Right lobe of liver (tissue), 6 donors: ENCODE data around the gene RFESD. TPM values are rescaled to one million over a fixed set of nuclear protein-coding genes. Genes with fewer than 3 reads are reported as not detected.

Experiments
- ATAC-seq, 4 donors: fragments of 200-7000 bp; cut with Tn5 transposase; one replicate each; pipeline ENCODE4 v1.9.1; 2020; ENCODE audit warnings: mild to moderate bottlenecking in 4 of 4, moderate library complexity in 4 of 4
- DNase-seq, 3 donors: peaks; one replicate each; pipeline ENCODE4 v3.0.0-alpha.2; 2020
- H3K27ac ChIP-seq, 3 donors: fragments of 200-600 bp; one replicate each; pipeline ENCODE4 v1.8.0; 2022
- H3K27me3 ChIP-seq, 2 donors: fragments of 200-600 bp; one replicate each; pipeline ENCODE4 v1.8.0; 2022
- H3K36me3 ChIP-seq, 4 donors: fragments of 200-600 bp; sonication (generic) in 1 of 4; one replicate each; pipeline versions ENCODE4 v1.5.1 to v1.8.0; 2017 to 2022; ENCODE audit warnings: control low read depth in 1 of 4
- H3K4me1 ChIP-seq, 4 donors: fragments of 200-600 bp; sonication (generic) in 1 of 4; one replicate each; pipeline versions ENCODE4 v1.5.1 to v1.8.0; 2017 to 2022; ENCODE audit warnings: control low read depth in 1 of 4
- H3K4me3 ChIP-seq, 3 donors: fragments of 200-600 bp; one replicate each; pipeline ENCODE4 v1.8.0; 2022
- H3K9me3 ChIP-seq, 4 donors: fragments of 200-600 bp; sonication (generic) in 1 of 4; one replicate each; pipeline versions ENCODE4 v1.5.1 to v1.8.0; 2017 to 2022; ENCODE audit warnings: control low read depth in 1 of 4
- POLR2A ChIP-seq: fragments of 450-650 bp; IDR thresholded peaks from one replicate; pipeline ENCODE4 v1.6.1; 2017; ENCODE audit warnings: antibody characterized with exemption, mild to moderate bottlenecking
- WGBS: methylation state at CpG from one replicate; pipeline ENCODE4 v1.1.6; 2018; ENCODE audit warnings: low coverage, low lambda C conversion rate; ENCODE audit not compliant: insufficient coverage; ENCODE audit errors: missing lambda C conversion rate; 5-methylcytosine and 5-hydroxymethylcytosine counted together
- intact Hi-C, 2 donors: fragments of 100-400 bp; cut with DNase I; formaldehyde crosslinking; loops; one replicate each; pipeline versions ENCODE4 v1.11.2 to v1.14.1; 2022
- total RNA-seq, 6 experiments: library from RNA; depleted of rRNA in 2 of 6; stranded (reverse); fragments of >200 nt in 2 of 6; fragmentation: NEBNext Ultra II Directional in 3 of 6; extraction: Animal tissue kit (Norgen Biotek cat#: 25700) in 3 of 6; gene quantifications; one replicate each; pipeline versions ENCODE4 v1.1.0 to v1.2.4, GENCODE V29; 2016 to 2023
- TF ChIP-seq, protein P1 (sequence below), 4 donors: fragments of 200-600 bp in 3 of 4; fragments of 450-650 bp in 1 of 4; IDR thresholded peaks; one replicate each; pipeline versions ENCODE4 v1.5.1 to v1.8.0; 2016 to 2022; ENCODE audit warnings: antibody characterized with exemption in 4 of 4, mild to moderate bottlenecking in 2 of 4
- donor health status: DM: no; HTN: yes; CAD: no.
- donor health status: DM: no; HTN: no; CAD: no.
- donor health status: DM: no; HTN: no; CAD: no.
- donor health status: DM: no; HTN: yes; CAD: no.
- donor health status: DM: no; HTN: yes; CAD: no.

The RFESD gene
- total RNA-seq, 6 experiments from 2014 or later, result 0.56 to 2.2 (median 1.6) TPM

DNA sequence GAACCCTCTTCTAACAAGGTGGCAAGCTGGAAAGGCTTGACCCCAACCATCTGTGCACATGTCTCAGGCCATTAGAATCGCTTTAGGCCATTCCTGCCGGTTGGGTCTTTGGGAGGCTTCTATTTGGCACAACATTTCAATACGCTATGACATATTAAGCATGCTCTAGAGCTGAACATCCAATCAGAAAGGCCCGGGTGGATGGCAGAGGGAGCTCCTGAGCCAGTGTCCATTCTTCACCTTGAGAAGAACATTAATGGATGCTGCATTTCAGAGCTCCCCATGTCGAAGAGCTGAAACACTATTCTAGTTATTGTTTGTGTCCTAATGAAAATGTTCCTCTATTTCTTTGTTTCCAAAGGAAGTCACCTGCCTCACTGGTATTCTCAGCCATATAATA, 23.4 kb downstream of the RFESD start:
- intact Hi-C loops, result loop anchor here in 1 of 2 donors (10.0 kb wide), 1 partner anchor 175 kb away; no protein-coding TSS in a partner anchor
- no peak overlapping the region for H3K4me3 ChIP-seq
- peak overlapping the region in 1 of 3 donors; percentile 34 for H3K27ac ChIP-seq
- DNase-seq, result no peak
- H3K36me3 ChIP-seq, result no peaks in the 10 kb centered on the region
- no peaks in the 10 kb centered on the region for H3K27me3 ChIP-seq
- H3K4me1 ChIP-seq, result peaks cover 0 to 11% (median 0%) of the 10 kb centered on the region in 4 donors
- no peaks in the 10 kb centered on the region for H3K9me3 ChIP-seq
- 90% methylated on average over 4 of the region's 5 CpGs for WGBS
- TF ChIP-seq, protein P1, sequence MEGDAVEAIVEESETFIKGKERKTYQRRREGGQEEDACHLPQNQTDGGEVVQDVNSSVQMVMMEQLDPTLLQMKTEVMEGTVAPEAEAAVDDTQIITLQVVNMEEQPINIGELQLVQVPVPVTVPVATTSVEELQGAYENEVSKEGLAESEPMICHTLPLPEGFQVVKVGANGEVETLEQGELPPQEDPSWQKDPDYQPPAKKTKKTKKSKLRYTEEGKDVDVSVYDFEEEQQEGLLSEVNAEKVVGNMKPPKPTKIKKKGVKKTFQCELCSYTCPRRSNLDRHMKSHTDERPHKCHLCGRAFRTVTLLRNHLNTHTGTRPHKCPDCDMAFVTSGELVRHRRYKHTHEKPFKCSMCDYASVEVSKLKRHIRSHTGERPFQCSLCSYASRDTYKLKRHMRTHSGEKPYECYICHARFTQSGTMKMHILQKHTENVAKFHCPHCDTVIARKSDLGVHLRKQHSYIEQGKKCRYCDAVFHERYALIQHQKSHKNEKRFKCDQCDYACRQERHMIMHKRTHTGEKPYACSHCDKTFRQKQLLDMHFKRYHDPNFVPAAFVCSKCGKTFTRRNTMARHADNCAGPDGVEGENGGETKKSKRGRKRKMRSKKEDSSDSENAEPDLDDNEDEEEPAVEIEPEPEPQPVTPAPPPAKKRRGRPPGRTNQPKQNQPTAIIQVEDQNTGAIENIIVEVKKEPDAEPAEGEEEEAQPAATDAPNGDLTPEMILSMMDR (IDR thresholded peaks at IDR 0.05), result no peak
- TF ChIP-seq POLR2A, result no peak
- no peak for ATAC-seq

DNA sequence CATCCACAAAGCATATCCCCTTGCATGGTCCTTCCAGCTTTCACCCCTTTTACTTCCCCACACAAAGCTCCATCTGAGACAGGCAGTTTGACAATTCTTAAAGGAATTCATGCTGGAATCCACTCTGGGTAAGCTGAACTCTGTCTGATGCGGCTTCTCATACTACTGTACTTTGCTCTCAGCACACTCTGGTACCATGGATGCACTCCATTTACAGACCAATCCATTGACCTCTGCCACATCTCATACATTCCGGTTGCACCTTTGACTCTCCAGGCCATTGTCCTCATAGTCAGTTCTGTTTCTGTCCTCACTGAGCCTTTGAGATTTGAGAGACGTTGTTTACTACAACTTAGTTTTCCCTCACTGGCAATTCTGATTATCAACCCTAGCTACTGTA, 24.0 kb downstream of the RFESD start:
- H3K27ac ChIP-seq, result no peak overlapping the region
- H3K4me1 ChIP-seq, result peaks cover 0 to 11% (median 0%) of the 10 kb centered on the region in 4 donors
- peak; percentile 46 to 68 (median 56) for ATAC-seq
- no peaks in the 10 kb centered on the region for H3K27me3 ChIP-seq
- DNase-seq, result no peak
- intact Hi-C loops, result no loop called here
- H3K4me3 ChIP-seq, result no peak overlapping the region
- no peaks in the 10 kb centered on the region for H3K36me3 ChIP-seq
- TF ChIP-seq, protein P1 (IDR thresholded peaks at IDR 0.05), result no peak
- TF ChIP-seq POLR2A, result no peak
- no peaks in the 10 kb centered on the region for H3K9me3 ChIP-seq
- 39% methylated on average over 3 of the region's 3 CpGs for WGBS

DNA sequence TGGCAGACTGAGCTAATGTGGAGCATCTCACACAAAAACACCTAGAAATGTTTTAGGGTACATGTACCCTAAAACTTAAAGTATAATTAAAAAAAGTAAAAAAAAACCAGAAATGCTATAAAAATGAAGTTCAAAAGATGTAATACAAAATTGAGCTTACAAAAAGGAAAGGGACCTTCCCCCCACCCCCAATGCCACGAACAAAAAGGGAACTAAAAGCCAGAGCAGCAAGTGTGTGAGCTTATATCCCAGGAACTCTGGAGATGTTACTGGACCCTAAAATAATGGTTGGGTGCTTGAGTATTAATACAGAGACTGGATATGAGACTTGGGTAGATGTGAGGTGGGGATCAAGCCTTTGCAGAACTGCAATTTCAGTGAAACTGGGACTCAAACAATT, 25.2 kb downstream of the RFESD start:
- H3K36me3 ChIP-seq, result no peaks in the 10 kb centered on the region
- TF ChIP-seq, protein P1 (IDR thresholded peaks at IDR 0.05), result no peak
- no peak for TF ChIP-seq POLR2A
- ATAC-seq (no peak), DNase-seq (no peak)
- no peak overlapping the region for H3K4me3 ChIP-seq
- no peaks in the 10 kb centered on the region for H3K27me3 ChIP-seq
- no peak overlapping the region for H3K27ac ChIP-seq
- no peaks in the 10 kb centered on the region for H3K9me3 ChIP-seq
- intact Hi-C loops, result no loop called here
- peaks cover 0 to 11% (median 0%) of the 10 kb centered on the region in 4 donors for H3K4me1 ChIP-seq
- WGBS, result 83% methylated on average over 1 of the region's 1 CpG

DNA sequence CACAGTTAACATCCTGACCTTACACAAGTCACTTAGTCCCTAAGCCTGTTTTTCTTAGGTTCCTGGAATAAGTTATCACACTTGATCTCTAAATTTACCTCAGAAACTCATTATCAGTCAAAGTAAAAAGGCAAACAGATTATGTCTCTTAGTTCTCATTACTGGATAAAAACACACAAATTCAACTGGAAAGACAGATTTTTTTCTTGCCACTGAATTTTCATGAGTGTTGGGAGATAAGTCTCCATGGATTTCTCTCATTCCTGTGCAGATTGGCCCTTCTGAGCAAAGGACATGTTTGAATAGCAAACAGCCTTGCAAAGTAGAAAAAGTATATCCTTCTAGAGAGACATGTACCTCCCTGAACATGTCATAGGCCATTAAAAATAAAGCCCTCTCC, 26.1 kb downstream of the RFESD start:
- Histone ChIP-seq H3K27me3 (no peaks in the 10 kb centered on the region), H3K36me3 (no peaks in the 10 kb centered on the region), H3K9me3 (no peaks in the 10 kb centered on the region), H3K27ac (no peak overlapping the region), H3K4me3 (no peak overlapping the region), H3K4me1 (peaks cover 0 to 11% (median 0%) of the 10 kb centered on the region in 4 donors)
- TF ChIP-seq, protein P1 (IDR thresholded peaks at IDR 0.05), result no peak
- no peak for TF ChIP-seq POLR2A
- intact Hi-C loops, result no loop called here
- no peak for DNase-seq
- ATAC-seq, result peak; percentile 11 to 37 (median 24)

DNA sequence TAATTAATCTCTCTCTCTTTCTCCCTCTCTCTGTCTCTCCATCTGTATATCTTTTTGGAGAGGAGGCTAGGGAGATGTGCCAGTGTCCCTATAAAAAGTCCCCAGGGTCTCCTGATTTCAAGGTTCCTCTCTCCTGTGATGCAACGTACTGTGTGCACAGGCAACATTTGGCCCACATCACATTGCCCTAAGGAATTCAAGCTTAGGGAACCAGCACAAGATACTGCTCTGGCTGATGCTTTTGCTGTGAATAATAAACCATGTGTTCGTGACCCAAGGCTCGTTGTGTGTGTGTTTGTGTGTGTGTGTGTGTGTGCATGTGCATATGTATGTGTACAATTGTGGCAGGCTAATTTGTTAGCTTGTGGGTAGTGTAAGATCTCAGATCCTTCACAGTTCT, 26.5 kb downstream of the RFESD start:
- ATAC-seq, result peak; percentile 49 to 63 (median 50)
- intact Hi-C loops, result no loop called here
- 38% methylated on average over 3 of the region's 3 CpGs for WGBS
- H3K27me3 ChIP-seq, result no peaks in the 10 kb centered on the region
- H3K4me3 ChIP-seq, result no peak overlapping the region
- no peaks in the 10 kb centered on the region for H3K36me3 ChIP-seq
- H3K4me1 ChIP-seq, result peaks cover 0 to 11% (median 0%) of the 10 kb centered on the region in 4 donors
- H3K27ac ChIP-seq, result no peak overlapping the region
- no peak for DNase-seq
- TF ChIP-seq, protein P1 (IDR thresholded peaks at IDR 0.05), result no peak
- TF ChIP-seq POLR2A, result no peak
- H3K9me3 ChIP-seq, result no peaks in the 10 kb centered on the region
